ENCODE results near the gene TJP1. TPM values are rescaled to one million over a fixed set of nuclear protein-coding genes. Genes with fewer than 3 reads are reported as not detected.
"Not testable (repeated sequence)": the region's sequence is repeated elsewhere in the genome, so short reads cannot be mapped to it uniquely, and the experiment has no call there.

TJP1 gene
- total RNA-seq, 1 experiment from 2014 or later = 181 TPM

GRCh38 chr15:29677455-29677854, 144.8 kb downstream of the TJP1 start:
- TF ChIP-seq, protein P1, sequence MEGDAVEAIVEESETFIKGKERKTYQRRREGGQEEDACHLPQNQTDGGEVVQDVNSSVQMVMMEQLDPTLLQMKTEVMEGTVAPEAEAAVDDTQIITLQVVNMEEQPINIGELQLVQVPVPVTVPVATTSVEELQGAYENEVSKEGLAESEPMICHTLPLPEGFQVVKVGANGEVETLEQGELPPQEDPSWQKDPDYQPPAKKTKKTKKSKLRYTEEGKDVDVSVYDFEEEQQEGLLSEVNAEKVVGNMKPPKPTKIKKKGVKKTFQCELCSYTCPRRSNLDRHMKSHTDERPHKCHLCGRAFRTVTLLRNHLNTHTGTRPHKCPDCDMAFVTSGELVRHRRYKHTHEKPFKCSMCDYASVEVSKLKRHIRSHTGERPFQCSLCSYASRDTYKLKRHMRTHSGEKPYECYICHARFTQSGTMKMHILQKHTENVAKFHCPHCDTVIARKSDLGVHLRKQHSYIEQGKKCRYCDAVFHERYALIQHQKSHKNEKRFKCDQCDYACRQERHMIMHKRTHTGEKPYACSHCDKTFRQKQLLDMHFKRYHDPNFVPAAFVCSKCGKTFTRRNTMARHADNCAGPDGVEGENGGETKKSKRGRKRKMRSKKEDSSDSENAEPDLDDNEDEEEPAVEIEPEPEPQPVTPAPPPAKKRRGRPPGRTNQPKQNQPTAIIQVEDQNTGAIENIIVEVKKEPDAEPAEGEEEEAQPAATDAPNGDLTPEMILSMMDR (IDR thresholded peaks at IDR 0.05; ENCODE audit: insufficient read depth in 1 of 2, low read depth in 1 of 2, low read length in 1 of 2, severe bottlenecking in 1 of 2, unreplicated experiment in 1 of 2) = no peak
- H3K27me3 ChIP-seq (replicated peaks; ENCODE audit: control insufficient read depth, insufficient read depth, low read length) = no peaks in the 10 kb centered on the region
- no TSS peak for BruUV-seq (replicated peaks)
- no peaks in the 10 kb centered on the region for H3K9me3 ChIP-seq
- H3K9me3 Mint-ChIP-seq (ENCODE audit: unreplicated experiment) = no peaks in the 10 kb centered on the region
- no peak overlapping the region for H3K4me3 ChIP-seq (ENCODE audit: low read depth, low read length)
- no peak overlapping the region for H3K4me3 Mint-ChIP-seq (ENCODE audit: unreplicated experiment)
- intact Hi-C loops (cut with micrococcal nuclease; ENCODE audit: unreplicated experiment) = no loop called here
- DNase-seq = no peak
- H3K27ac Mint-ChIP-seq (ENCODE audit: unreplicated experiment) = no peak overlapping the region
- H3K4me1 Mint-ChIP-seq (ENCODE audit: low read depth, unreplicated experiment) = no peaks in the 10 kb centered on the region
- ChIA-PET CTCF (interaction anchor here (0.7 kb wide), 1 partner anchor 248 kb away, joined by 5 read pairs; no protein-coding TSS in a partner anchor), POLR2A (no interaction called here)
- H3K36me3 ChIP-seq (ENCODE audit: control insufficient read depth, insufficient read depth, low read length) = no peaks in the 10 kb centered on the region
- no peaks in the 10 kb centered on the region for H3K36me3 Mint-ChIP-seq (ENCODE audit: insufficient read depth, unreplicated experiment)
- H3K4me1 ChIP-seq = peaks cover 3% of the 10 kb centered on the region; the same call in 1 of the 2 replicates
- H3K27me3 Mint-ChIP-seq (ENCODE audit: insufficient read depth, unreplicated experiment) = no peaks in the 10 kb centered on the region

- no peak for DNase-seq
- intact Hi-C loops (cut with micrococcal nuclease; ENCODE audit: unreplicated experiment) = no loop called here
- no peak overlapping the region for H3K4me3 ChIP-seq (ENCODE audit: low read depth, low read length)
- no peaks in the 10 kb centered on the region for H3K36me3 ChIP-seq (ENCODE audit: control insufficient read depth, insufficient read depth, low read length)
- Mint-ChIP-seq H3K4me3 (ENCODE audit: unreplicated experiment) (no peak overlapping the region), H3K27ac (ENCODE audit: unreplicated experiment) (no peak overlapping the region), H3K27me3 (ENCODE audit: insufficient read depth, unreplicated experiment) (no peaks in the 10 kb centered on the region), H3K36me3 (ENCODE audit: insufficient read depth, unreplicated experiment) (no peaks in the 10 kb centered on the region), H3K9me3 (ENCODE audit: unreplicated experiment) (no peaks in the 10 kb centered on the region), H3K4me1 (ENCODE audit: low read depth, unreplicated experiment) (no peaks in the 10 kb centered on the region)
- ChIA-PET POLR2A (no interaction called here), CTCF (no interaction called here)
- TF ChIP-seq, protein P1 (IDR thresholded peaks at IDR 0.05; ENCODE audit: insufficient read depth in 1 of 2, low read depth in 1 of 2, low read length in 1 of 2, severe bottlenecking in 1 of 2, unreplicated experiment in 1 of 2) = no peak
- no TSS peak for BruUV-seq (replicated peaks)
- peaks cover 3% of the 10 kb centered on the region; the same call in 1 of the 2 replicates for H3K4me1 ChIP-seq
- H3K27me3 ChIP-seq (replicated peaks; ENCODE audit: control insufficient read depth, insufficient read depth, low read length) = no peaks in the 10 kb centered on the region
- H3K9me3 ChIP-seq = no peaks in the 10 kb centered on the region
Observed at GRCh38 chr15:29676961-29677402, 145.3 kb downstream of the TJP1 start.

- H3K36me3 ChIP-seq (ENCODE audit: control insufficient read depth, insufficient read depth, low read length); H3K4me3 ChIP-seq (ENCODE audit: low read depth, low read length); DNase-seq; H3K4me3 Mint-ChIP-seq (ENCODE audit: unreplicated experiment); H3K9me3 Mint-ChIP-seq (ENCODE audit: unreplicated experiment); H3K4me1 ChIP-seq; H3K9me3 ChIP-seq; H3K27me3 ChIP-seq (replicated peaks; ENCODE audit: control insufficient read depth, insufficient read depth, low read length); intact Hi-C loops (cut with micrococcal nuclease; ENCODE audit: unreplicated experiment); H3K4me1 Mint-ChIP-seq (ENCODE audit: low read depth, unreplicated experiment); POLR2A ChIA-PET; H3K27me3 Mint-ChIP-seq (ENCODE audit: insufficient read depth, unreplicated experiment); BruUV-seq (replicated peaks); H3K27ac Mint-ChIP-seq (ENCODE audit: unreplicated experiment); H3K36me3 Mint-ChIP-seq (ENCODE audit: insufficient read depth, unreplicated experiment): not testable (repeated sequence)
- CTCF ChIA-PET = interaction anchor here (0.7 kb wide), 1 partner anchor 318 kb away, joined by 3 read pairs; no protein-coding TSS in a partner anchor
Observed at GRCh38 chr15:29676374-29676960, 145.8 kb downstream of the TJP1 start.
